Prostate gland (tissue), 2 donors: ENCODE results near the gene MEA1. TPM values are rescaled to one million over a fixed set of nuclear protein-coding genes. Genes with fewer than 3 reads are reported as not detected.

Source experiments
- DNase-seq: peaks from one replicate; pipeline ENCODE4 v3.0.0-alpha.2; 2019; ENCODE audit warnings: low spot score
- H3K27ac ChIP-seq, 2 donors: fragments of 200-600 bp; sonication (generic); 2 replicates each; pipeline ENCODE4 v1.5.1; 2017 to 2019
- H3K27me3 ChIP-seq: fragments of 200-600 bp; sonication (generic); replicated peaks from 2 replicates; pipeline ENCODE4 v1.5.1; 2019; ENCODE audit not compliant: insufficient read depth
- H3K36me3 ChIP-seq, 2 donors: fragments of 200-600 bp; sonication (generic); 1 replicate in 1 of 2; 2 replicates in 1 of 2; pipeline versions ENCODE4 v1.5.1 to v1.8.1; 2017 to 2019
- H3K4me1 ChIP-seq: fragments of 200-600 bp; sonication (generic); replicated peaks from 2 replicates; pipeline ENCODE4 v1.5.1; 2019
- H3K4me3 ChIP-seq, 2 donors: fragments of 200-600 bp; sonication (generic); 2 replicates each; pipeline ENCODE4 v1.5.1; 2017 to 2019
- H3K9me3 ChIP-seq: fragments of 200-600 bp; sonication (generic); 2 replicates; pipeline ENCODE4 v1.5.1; 2017
- CTCF ChIP-seq, 4 experiments: fragments of 200-600 bp in 2 of 4; fragments of 450-650 bp in 2 of 4; sonication (generic) in 2 of 4; IDR thresholded peaks; 1 replicate in 3 of 4; 2 replicates in 1 of 4; pipeline ENCODE4 v1.5.1; 2016 to 2019; ENCODE audit warnings: antibody characterized with exemption in 4 of 4, mild to moderate bottlenecking in 2 of 4, moderate library complexity in 2 of 4
- POLR2A ChIP-seq: fragments of 450-650 bp; IDR thresholded peaks from one replicate; pipeline ENCODE4 v1.6.1; 2016; ENCODE audit warnings: antibody characterized with exemption, mild to moderate bottlenecking
- POLR2AphosphoS5 ChIP-seq: sonication (generic); formaldehyde crosslinking; IDR thresholded peaks from one replicate; pipeline ENCODE4 v1.6.1; 2017; ENCODE audit warnings: antibody characterized with exemption
- WGBS: methylation state at CpG from one replicate; pipeline ENCODE4 v1.1.5; 2018; 5-methylcytosine and 5-hydroxymethylcytosine counted together
- intact Hi-C: fragments of 100-400 bp; cut with DNase I; formaldehyde crosslinking; loops from one replicate; pipeline ENCODE4 v1.14.2; 2022
- total RNA-seq, 2 donors: library from RNA; depleted of rRNA; stranded (reverse); fragments of >200 nt; gene quantifications; one replicate each; pipeline ENCODE4 v1.1.0, GENCODE V29; 2016

The MEA1 gene
- total RNA-seq, 2 donors from 2014 or later = 67.9 to 95.9 TPM

- H3K4me3 ChIP-seq = no peak overlapping the region
- intact Hi-C loops = no loop called here
- no peaks in the 10 kb centered on the region for H3K4me1 ChIP-seq
- DNase-seq = no peak
- no peak for TF ChIP-seq CTCF (IDR thresholded peaks at IDR 0.05)
- TF ChIP-seq POLR2AphosphoS5 = no peak
- TF ChIP-seq POLR2A = no peak
- no peak overlapping the region for H3K27ac ChIP-seq
- H3K36me3 ChIP-seq = peaks cover 7 to 14% of the 10 kb centered on the region in 2 donors
- 95% methylated on average over 18 of the region's 18 CpGs for WGBS
- H3K27me3 ChIP-seq = no peaks in the 10 kb centered on the region
- H3K9me3 ChIP-seq = no peaks in the 10 kb centered on the region
Observed at GRCh38 chr6:43040542-43041257, 27.0 kb upstream of the MEA1 start.

- TF ChIP-seq CTCF (IDR thresholded peaks at IDR 0.05) (no peak), POLR2AphosphoS5 (no peak), POLR2A (no peak)
- Histone ChIP-seq H3K36me3 (peaks cover 7 to 14% of the 10 kb centered on the region in 2 donors), H3K4me3 (no peak overlapping the region), H3K27me3 (no peaks in the 10 kb centered on the region), H3K4me1 (no peaks in the 10 kb centered on the region), H3K27ac (no peak overlapping the region), H3K9me3 (no peaks in the 10 kb centered on the region)
- no peak for DNase-seq
- intact Hi-C loops = no loop called here
- WGBS = 83% methylated on average over 9 of the region's 9 CpGs
Observed at GRCh38 chr6:43038727-43039126, 25.0 kb upstream of the MEA1 start.

- Histone ChIP-seq H3K27me3 (no peaks in the 10 kb centered on the region), H3K4me3 (no peak overlapping the region), H3K9me3 (no peaks in the 10 kb centered on the region), H3K36me3 (peaks cover 6% of the 10 kb centered on the region in 2 donors), H3K4me1 (no peaks in the 10 kb centered on the region), H3K27ac (no peak overlapping the region)
- DNase-seq = no peak
- no peak for TF ChIP-seq POLR2A
- intact Hi-C loops = no loop called here
- WGBS = 80% methylated on average over 7 of the region's 9 CpGs
Observed at GRCh38 chr6:43037706-43038105, 24.0 kb upstream of the MEA1 start.

- Histone ChIP-seq H3K4me3 (no peak overlapping the region), H3K27me3 (no peaks in the 10 kb centered on the region), H3K36me3 (peaks cover under 1 to 6% of the 10 kb centered on the region in 2 donors), H3K4me1 (no peaks in the 10 kb centered on the region), H3K9me3 (no peaks in the 10 kb centered on the region), H3K27ac (no peak overlapping the region)
- TF ChIP-seq POLR2A = no peak
- no peak for TF ChIP-seq POLR2AphosphoS5
- TF ChIP-seq CTCF (IDR thresholded peaks at IDR 0.05) = no peak
- WGBS = 82% methylated on average over 5 of the region's 5 CpGs
- no peak for DNase-seq
- intact Hi-C loops = no loop called here
Observed at GRCh38 chr6:43037197-43037596, 23.5 kb upstream of the MEA1 start.

- WGBS = 91% methylated on average over 9 of the region's 9 CpGs
- no peak overlapping the region for H3K4me3 ChIP-seq
Observed at GRCh38 chr6:43036712-43037111, 23.0 kb upstream of the MEA1 start.

More at GRCh38 chr6:43036712-43037111, 23.0 kb upstream of the MEA1 start:
- no peak for DNase-seq
- Histone ChIP-seq H3K4me1 (no peaks in the 10 kb centered on the region), H3K27me3 (no peaks in the 10 kb centered on the region), H3K9me3 (no peaks in the 10 kb centered on the region), H3K36me3 (peaks cover 0 to 6% of the 10 kb centered on the region in 2 donors), H3K27ac (no peak overlapping the region)
- intact Hi-C loops = no loop called here
- TF ChIP-seq POLR2A (no peak), CTCF (IDR thresholded peaks at IDR 0.05) (no peak), POLR2AphosphoS5 (no peak)
